ENCODE results near the gene ZNF28.
A peak's percentile ranks its signal among the peaks of the same experiment; 100 is the strongest.
"Not testable (repeated sequence)": the region's sequence is repeated elsewhere in the genome, so short reads cannot be mapped to it uniquely, and the experiment has no call there.

Gene ZNF28

DNA sequence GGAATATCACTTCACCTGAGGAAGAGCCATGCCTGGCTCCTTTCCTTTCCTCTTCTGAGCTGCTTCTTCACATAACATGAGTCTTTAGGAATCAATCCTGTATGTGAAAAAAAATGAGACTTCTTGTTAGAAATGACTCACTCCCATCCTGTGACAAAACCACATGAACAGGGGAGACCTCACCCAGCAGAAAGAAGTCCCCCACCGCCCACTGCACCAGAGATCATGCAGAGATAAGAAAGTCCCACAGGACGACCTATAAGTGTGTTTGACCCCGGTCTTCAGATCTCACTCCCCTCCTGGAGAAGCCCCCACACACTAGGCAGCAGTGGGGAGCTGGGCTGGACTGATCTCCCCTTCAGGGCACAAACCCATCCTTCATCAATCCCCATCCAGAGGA lies 42.6 kb downstream of the ZNF28 start:
- DNase-seq (ENCODE audit: low read depth) = no peak

DNA sequence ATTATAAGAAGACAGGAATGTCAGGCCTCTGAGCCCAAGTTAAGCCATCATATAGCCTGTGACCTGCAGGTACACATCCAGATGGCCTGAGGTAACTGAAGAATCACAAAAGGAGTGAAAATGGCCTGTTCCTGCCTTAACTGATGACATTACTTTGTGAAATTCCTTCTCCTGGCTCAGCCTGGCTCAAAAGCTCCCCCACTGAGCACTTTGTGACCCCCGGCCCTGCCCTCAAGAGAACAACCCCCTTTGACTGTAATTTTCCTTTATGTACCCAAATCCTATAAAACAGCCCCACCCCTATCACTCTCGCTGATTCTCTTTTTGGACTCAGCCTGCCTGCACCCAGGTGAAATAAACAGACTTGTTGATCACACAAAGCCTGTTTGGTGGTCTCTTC lies 65.0 kb downstream of the ZNF28 start:
- not testable (repeated sequence) for DNase-seq (ENCODE audit: low read depth)

DNA sequence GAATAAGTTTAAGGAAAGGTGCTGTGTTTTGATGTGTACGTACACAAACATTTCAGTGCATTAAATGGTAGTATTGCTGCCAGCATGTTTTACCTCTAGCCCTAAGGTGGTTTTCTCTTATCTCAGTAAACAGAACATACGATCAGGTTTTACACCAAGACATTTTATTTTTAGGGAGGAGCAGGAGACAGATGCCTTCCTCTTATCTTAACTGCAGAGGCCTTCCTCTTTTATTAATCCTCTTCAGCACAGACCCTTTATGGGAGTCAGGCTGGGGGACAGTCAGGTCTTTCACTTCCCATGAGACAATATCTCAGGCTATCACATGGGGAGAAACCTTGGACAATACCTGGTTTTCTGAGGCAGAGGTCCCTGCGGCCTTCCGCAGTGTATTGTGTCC lies 71.7 kb downstream of the ZNF28 start:
- no peak for DNase-seq (ENCODE audit: low read depth)

DNA sequence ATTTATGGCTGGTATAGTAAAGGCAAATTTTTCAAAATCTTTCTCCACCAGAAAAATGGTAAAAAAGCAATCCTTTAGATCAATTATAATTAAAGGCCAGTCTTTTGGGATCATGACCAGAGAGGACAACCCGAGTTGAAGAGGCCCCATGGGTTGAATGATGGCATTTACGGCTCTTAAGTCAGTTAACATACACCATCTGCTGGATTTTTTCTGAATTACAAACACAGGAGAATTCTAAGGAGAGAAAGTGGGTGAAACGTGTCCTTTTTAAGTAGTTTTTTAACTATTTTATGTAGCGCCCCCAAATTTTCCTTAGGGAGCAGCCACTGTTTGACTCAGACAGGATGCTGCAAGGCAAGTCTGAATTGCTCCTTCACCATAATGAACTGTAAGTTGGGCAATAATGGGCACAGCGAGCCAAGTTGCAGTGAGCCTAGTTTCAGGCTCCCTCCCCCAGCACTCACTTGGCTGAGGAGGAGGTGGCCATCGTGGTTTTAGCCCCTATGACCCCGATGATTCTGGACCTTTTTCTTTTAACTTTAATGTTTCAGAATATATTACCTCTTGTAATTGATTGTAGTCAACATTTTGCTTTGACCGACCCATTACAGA lies 73.0 kb downstream of the ZNF28 start:
- peak; percentile 44 for DNase-seq (ENCODE audit: low read depth)

All from amniotic epithelial cell (primary cell).